A172 (cell line): Measurements from ENCODE around the gene PALLD. TPM values are rescaled to one million over a fixed set of nuclear protein-coding genes. Genes with fewer than 3 reads are reported as not detected.
"Not testable (repeated sequence)": the region's sequence is repeated elsewhere in the genome, so short reads cannot be mapped to it uniquely, and the experiment has no call there.

ENCODE experiments used
- DNase-seq: peaks from one replicate; pipeline ENCODE4 v3.0.0-alpha.2; 2015; ENCODE audit warnings: low spot score
- total RNA-seq: library from RNA; depleted of rRNA; stranded (reverse); fragments of >200 nt; shearing (Covaris generic); gene quantifications from 2 replicates; pipeline ENCODE4 v1.2.3, GENCODE V29; 2014; rRNA removed

PALLD gene
- total RNA-seq: 17.9 and 26.4 TPM in 2 replicates

DNA sequence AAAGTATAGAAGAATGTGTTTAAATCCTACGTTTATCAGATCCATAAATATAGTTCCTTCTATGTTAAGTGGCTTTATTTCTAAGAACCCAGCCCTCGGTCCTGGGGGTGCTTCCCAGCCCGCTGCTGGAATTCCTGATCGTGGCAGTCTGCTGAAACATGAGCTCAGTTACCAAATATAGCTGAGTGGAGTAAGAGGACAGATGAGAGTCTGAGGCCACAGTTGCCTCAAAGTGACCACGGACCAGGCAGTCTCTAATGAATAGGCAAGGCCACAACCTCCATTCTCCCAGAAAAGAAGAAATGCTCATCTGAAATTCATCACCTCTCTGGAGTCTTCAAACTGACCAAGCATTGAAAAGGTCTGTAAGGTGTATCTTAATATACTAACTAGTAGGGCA lies at the start of gene PALLD:
Gene PALLD (plus strand): TSS at position 219 of the 400 bp plus-strand sequence.
- no peak for DNase-seq

DNA sequence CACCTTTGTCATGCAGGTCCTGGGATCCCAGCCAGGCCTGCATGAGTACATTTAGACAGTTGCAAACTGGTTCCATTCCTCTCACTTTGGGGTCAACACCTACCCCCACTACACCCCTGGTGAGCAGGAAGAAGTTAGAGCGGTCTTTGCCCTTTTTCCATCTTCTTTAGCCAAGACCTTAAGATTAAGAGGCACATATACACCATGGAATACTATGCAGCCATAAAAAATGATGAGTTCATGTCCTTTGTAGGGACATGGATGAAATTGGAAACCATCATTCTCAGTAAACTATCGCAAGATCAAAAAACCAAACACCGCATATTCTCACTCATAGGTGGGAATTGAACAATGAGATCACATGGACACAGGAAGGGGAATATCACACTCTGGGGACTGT lies 47.8 kb upstream of the PALLD start:
- DNase-seq: not testable (repeated sequence)

DNA sequence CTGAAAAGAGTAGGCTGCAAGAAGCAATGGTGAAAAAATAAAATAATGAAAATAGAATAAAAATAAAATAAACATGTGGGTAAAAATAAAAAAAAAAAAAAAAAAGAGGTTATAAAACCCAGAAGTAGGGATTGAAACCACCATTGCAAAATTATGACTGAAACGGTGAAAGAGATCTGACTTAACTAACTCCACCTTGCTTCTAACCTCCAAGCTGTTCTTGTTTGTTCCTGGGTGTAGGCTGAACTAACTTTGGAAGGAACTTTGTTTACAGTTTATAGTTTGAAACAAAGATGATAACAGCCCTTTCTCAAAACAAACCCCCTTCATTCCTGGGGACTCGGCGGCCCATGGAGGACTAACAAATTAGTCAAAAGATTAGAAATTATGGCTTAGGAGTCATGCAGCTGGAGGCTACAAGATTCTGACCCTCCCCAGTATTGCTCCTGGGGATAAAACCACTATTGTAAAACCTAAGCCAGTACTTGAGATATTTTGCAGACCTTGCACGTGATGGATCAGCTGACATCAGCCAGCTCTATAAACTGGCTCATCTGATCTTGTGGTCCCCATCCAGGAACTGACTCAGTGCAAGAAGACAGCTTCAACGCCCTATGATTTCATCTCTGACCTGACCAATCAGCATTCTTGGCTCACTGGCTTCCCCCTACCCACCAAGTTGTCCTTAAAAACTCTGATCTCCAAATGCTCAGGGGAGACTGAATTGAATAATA lies 47.0 kb upstream of the PALLD start:
- peak; percentile 94 for DNase-seq

DNA sequence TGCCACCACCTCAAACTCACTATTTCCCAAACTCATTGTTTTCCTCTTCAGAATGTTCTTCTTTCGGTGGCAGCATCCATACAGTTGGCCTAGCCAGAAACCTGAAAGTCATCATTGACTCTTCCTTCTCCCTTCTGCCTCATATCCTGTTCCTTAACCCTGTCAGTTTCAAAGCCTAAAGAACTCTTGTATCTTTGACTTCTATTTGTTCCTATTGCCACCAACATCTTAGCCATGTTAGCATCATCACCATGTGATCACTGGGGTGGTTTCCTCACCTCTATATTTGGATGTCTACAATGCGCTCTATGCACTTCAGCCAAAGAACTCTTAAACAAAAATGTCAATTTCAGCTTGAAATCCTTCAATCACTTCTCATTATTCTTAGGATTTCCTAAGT lies 45.5 kb upstream of the PALLD start:
- DNase-seq: no peak

DNA sequence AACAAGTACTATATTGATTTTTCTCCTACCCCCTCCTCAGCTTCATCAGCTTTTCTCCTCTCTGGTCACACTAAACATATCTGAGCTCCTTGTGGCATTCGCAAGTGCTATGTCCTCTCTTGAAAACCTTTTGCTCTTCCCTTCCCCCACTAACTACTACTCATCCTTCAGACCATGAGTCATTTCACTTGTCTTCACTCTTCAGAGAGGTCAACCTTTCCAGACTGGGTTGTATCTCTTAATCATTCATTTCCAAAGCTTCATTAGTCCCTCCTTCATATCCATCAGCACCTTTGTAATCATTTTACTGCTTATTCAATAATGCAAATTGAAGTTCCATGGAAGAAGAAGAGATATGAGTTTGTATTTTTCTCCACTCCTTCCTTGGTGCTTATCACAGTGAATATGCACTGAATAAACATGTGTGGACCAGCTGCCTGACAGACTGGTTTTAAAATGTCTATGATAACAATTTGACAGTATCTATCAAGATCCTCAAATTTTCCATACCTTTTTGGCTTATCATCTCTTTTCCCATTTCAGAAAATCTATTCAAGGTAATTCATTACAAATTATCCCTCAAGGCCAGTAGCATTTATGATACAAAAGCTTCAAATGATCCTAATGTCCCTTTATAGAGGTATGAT lies 45.0 kb upstream of the PALLD start:
- DNase-seq: peak; percentile 71

DNA sequence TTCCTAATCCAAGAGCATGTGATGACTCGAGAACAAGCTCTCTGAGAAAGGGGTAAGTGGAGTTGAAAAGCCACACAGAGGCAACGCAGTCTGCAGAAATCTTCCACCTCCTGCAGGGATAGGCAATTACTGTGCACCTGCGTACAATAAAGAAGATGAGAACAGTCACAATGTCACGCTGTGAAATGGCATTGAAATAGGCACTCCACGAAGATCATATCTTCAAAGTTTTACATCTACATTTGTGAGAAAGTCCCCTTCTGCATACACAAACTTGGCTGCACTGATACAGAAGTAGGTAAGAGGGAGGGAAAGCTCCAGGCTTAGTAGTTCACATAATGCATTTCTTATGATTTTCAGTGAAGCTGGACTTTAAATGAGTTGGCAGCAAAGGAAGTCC lies 43.7 kb upstream of the PALLD start:
- DNase-seq: no peak

DNA sequence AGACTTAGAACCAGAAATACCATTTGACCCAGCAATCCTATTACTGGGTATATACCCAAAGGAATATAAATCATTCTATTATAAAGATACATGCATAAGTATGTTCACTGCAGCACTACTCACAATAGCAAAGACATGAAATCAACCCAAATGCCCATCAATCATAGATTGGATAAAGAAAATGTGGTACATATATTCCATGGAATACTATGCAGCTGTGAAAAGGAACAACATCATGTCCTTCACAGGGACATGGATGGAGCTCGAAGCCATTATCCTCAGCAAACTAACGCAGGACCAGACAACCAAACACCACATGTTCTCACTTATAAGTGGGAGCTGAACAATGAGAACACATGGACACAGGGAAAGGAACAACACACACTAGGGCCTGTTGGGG lies 38.6 kb upstream of the PALLD start:
- not testable (repeated sequence) for DNase-seq

DNA sequence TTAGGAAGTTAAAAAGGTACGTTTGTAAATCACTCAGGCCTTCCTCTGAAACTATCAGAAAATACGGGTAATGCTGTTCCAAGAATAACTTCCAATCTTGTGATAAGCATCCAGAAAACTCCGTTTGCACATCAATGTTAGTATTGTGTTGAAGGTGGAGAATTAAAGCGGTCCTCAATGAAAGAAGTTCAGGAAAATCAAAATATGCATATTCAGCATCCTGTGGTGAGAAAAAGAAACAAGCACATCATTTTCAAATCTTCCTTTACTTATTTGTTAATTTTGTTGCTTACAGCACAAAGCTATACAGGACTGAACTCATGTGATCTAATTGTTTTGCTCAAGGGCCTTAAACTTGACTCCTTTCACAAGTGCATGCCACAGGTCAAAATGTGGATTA lies 35.0 kb upstream of the PALLD start:
- DNase-seq: no peak

DNA sequence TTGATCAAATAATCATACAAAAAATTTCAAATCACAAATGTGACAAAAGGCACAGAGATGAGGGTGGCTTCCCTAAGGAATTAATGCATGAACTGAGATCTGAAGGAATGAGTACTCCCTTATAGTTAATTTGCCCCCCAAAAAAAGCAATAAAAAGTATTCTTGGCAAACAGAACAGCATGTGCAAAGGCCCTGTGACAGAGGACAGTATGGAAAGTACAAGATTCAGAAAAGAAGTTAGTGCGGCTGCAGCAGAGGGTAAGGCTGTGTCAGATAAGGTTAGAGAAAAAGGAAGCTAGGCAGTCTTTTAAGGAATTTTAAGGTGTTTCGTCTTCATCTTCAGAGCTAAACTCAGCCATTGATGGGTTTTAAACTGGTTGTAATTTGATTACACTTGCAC lies 23.9 kb upstream of the PALLD start:
- no peak for DNase-seq

DNA sequence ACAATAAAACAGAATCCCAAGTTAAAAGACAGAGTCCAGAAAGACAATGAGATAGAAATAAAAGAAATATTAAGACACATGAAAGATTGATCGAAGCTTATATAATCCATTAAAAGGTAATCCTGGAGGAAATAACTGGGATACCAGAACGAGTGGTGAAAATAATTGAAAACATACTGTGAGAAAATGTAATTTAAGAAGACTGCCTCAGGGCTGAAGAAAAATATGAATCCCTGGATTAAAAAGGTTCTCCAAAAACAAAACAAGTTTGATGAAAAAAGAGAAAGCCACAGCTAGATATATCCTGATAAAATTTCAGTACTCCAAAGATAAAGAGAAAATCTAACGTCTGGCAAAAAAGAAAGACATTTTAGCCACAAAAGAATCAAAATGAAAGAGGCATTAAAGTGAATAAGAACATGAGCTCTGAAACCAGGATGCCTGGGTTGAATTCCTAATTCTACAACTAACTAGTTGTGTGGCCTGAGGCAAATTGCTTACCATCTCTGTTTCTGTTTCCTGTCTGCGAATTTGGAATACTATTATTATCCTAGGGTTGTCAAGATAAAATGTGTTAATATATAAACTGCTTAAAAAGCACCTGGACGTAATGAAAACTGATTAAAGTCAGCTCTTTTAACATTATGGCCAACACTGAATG lies 22.1 kb upstream of the PALLD start:
- no peak for DNase-seq

DNA sequence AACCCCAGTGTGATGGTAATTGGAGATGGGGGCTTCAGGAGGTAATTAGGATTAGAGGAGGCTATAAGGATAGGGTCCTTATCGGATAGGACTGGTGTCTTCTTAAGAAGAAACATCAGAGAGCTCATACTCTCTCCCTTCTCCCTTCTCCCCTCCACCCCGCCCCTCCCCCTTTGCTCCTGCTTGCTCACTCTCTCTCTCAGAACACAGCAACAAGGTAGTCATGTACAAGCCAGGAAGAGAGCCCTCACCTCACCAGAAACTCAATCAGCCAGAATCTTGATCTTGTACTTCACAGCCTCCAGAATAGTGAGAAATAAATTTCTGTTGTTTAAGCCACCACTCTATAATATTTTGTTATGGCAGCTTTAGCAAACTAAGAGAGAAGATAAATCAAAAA lies 21.1 kb upstream of the PALLD start:
- DNase-seq: no peak

DNA sequence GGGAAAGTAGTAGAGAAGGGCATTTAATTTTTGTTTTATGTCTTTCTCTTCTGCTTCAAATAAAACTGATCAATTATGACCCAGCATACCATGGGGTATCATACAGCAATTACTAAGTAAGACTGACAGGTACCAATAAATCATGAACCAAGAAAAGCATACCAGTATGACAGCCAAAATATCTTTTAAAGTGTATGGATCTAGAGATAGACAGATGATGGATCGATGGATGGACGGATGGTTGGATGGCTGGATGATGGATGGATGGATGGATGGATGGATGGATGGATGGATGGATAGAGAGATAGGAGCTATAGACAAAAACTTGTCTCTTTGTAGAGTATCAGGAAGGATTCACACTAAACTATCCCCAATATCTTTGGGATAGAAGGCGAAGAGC lies 18.0 kb upstream of the PALLD start:
- no peak for DNase-seq

DNA sequence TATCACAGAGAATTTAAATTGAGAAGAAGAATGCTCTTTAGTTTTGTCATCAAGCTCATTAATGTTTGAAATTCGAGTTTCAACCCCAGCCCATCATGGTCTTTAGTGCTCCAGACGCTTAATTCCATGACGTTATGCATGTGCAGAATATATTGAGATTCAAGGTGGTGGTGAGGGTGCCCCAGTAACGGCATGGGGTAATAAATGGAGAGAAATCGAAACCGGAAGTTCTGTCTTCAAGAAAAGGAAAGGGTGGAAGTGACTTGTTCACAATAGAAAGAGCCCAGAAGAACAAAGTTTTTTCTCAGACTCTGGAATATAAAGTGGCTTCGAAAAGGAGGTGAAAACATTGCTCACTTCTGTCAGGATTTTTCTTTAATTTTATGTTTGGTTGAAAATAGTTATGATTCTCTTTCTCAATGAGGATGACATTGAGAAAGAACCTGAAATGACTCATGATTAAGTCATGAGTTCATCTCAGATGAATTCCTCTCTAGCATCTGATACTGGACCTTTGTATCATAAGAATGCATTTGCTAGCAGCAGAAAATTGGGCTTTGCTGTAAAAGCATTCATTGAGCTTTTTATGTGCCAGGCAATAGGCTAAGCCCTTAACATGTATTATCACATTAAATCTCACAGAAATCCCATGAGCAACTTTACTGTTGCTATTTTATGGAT lies 15.8 kb upstream of the PALLD start:
- peak; percentile 81 for DNase-seq

DNA sequence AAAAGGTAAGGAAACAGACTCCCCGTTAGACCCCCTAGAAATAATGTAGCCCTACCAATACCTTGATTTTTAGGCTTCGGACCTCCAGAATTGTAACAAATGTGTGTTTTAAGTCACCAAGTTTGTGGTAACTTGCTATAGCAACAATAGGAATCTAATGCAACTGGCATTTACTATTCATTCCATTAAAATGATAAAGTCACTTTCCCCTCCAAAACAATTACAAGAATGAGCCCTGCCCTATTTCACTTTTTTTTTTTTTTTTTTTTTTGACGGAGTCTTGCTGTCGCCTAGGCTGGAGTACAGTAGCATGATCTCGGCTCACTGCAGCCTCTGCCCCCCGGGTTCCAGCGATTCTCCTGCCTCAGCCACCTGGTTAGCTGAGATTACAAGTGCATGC lies 13.0 kb upstream of the PALLD start:
- peak; percentile 57 for DNase-seq

DNA sequence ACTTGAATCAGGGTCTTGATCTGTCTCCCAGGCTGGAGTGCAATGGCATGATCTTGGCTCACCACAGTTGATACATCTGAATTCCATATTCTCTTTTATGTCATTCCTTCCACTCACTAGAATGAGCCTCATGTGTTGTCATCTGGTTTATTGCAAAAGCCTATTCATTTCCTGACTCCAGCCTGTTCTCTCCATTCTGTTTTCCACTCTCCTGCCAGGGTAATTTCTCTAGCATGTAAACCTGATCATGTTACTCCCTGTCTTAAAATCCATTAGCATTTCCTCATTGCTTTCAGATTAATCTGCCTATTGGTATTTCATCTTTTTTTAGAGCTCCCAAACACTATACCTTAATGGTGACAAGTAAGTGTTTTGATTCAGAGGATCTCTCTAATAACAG lies 12.2 kb upstream of the PALLD start:
- no peak for DNase-seq

DNA sequence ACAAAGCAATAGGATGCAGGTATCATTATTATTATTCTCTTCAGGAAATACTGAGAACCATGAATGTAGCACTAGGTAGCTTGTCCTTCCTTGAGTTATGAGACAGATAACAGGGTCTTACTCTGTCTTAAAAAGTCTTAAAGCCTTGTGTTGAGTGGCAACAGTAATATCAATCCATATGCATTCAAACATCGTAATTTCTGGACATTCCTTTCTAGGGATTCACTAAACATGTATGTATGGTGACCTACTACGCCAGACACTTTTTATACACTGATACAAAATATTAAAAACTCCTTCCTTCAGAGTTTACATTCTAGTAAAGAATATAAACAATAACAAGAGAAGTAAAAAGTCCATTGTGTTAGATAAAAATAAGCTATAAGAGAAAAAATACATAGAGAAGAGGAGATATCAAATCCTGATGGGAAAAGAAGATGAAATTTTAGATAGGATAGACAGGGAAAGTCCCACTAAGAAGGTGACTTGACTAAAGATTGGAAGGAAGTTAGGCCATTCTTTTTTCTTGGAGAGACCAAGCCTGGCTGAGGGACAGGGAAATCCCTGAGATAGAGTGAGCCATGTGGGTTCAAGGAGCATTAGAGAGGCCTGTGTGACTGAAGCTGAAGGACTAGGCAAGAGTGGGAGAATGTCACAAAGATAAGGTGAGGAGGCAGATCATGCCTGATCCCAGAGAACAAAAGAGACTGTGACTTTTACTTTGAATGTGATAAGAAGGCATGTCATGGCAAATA lies 11.5 kb upstream of the PALLD start:
- DNase-seq: no peak

DNA sequence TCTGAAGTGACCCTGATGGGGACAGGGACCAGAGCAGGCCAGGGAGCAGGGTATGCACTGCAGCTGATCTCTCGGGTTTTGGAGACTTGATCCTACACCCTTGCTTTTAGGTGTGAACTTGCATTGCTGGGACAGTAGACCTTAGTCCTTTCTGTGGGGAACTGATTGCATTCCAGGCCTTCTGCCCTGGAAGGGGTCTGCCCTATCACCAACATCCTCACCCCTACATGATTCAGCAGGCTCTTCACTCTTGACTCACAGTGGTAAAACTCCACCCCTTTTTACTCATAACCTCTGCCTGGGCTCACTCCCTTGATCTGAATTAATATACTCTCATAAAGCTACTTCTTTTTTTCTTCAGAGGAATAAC lies 10.0 kb upstream of the PALLD start:
- DNase-seq: peak; percentile 83

DNA sequence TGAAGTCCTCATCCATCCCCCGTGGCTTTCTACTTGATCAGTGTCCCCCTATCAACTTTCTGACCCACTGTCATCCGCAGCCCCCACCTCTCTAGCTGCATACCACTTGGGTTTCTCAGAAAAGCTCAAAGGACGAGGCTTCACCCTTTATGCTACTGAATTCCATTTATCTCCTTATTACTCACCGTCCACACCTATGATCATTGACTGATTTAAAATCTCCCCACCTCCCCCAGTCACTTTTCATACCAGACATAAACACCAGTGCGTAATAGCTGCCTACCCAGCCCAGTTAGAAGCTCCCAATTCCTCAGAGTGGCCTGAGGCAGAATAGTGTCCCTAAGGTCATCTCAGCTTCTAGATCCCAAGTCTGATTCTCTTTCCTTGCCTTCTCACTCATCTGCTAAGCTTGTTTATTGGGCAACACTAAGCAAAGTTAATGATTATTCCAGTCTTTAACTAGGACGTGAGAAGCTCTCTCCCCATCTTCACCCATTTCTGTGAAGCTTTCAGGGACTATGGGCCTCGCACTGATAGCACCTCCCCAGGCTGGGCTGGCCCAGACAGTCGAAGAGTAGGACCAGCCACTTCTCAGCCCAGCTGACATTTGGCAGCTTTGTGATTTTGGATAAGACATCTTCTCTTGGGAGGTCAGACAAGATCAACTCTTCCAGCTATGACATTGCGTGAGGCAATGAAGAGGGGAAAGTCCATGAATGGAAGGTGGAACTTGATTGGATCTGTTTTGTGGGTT lies 9.4 kb upstream of the PALLD start:
- DNase-seq: peak; percentile 64

DNA sequence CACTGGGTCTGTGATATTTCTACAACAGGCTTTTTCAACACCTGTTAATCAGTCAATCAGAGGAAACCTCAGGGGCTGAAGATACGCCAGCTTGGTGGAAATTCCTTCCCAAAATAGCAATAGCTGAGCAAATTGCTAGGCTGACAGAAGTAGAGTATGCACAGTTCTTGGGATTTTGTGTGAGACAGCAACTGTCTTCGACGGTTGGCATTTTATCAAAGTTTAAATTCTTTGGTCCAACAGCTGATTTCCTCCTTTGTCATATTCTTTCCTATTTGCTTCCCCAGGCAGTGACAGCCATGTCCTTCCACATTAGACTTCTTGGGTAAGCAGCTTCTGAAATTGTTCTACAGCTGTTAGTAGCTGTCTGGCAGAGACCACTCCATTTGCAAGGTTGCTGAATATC lies 8.0 kb upstream of the PALLD start:
- DNase-seq: no peak

DNA sequence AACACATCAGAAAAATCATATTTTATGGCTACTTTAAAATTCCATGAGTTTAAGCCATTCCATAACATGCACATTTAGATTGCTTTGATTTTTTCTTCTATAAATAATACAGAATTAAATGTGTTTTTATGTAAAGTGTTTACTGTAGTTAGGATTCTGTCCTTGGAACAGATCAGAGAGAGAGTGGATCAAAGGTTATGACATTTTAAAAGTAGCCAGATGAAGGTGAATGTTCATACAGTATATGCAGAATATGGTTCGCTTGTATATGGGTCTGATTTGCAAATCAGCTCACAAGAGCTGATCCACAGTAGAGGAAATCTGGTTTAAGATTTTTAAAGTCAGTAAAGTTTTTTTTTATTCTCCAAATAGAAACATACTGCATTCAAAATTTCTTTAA lies 7.2 kb upstream of the PALLD start:
- DNase-seq: no peak

DNA sequence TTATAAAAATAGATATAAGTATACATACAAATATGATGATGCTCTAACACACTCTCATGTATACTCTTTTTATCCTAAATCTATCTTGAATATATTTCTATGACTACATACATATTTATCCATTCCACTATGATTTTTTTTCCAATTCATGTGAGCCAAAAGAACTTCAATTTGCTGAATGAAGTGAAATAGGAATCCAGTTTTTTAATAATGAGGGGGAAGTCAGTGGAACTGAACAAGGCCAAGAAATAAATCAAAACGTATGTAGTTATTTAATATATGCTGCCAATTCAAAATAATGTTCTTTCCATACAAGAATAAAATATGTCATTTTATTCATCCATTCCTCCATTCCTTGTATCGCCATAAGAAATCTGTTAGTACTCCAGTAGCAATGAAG lies 6.1 kb upstream of the PALLD start:
- no peak for DNase-seq
